ENCODE measurements around the gene CBFA2T2.
A peak's percentile ranks its signal among the peaks of the same experiment; 100 is the strongest.
"Not testable (repeated sequence)": the region's sequence is repeated elsewhere in the genome, so short reads cannot be mapped to it uniquely, and the experiment has no call there.

Gene CBFA2T2

GRCh38 chr20:33470866-33471265 is 19.0 kb upstream of the CBFA2T2 start:
- DNase-seq (ENCODE audit: low read depth, low spot score): no peak

GRCh38 chr20:33472868-33473435 is 16.9 kb upstream of the CBFA2T2 start:
- DNase-seq (ENCODE audit: low read depth, low spot score): no peak

- no peak for DNase-seq (ENCODE audit: low read depth, low spot score)
Measured at GRCh38 chr20:33474097-33474873, 15.6 kb upstream of the CBFA2T2 start.

GRCh38 chr20:33474963-33475362 is 14.9 kb upstream of the CBFA2T2 start:
- DNase-seq (ENCODE audit: low read depth, low spot score): no peak

GRCh38 chr20:33475381-33476152 is 14.3 kb upstream of the CBFA2T2 start:
- DNase-seq (ENCODE audit: low read depth, low spot score): no peak

GRCh38 chr20:33477386-33478234 is 12.3 kb upstream of the CBFA2T2 start:
- peak; percentile 79 for DNase-seq (ENCODE audit: low read depth, low spot score)

- peak; percentile 76 for DNase-seq (ENCODE audit: low read depth, low spot score)
Measured at GRCh38 chr20:33480048-33480447, 9.8 kb upstream of the CBFA2T2 start.

- DNase-seq (ENCODE audit: low read depth, low spot score): no peak
Measured at GRCh38 chr20:33481431-33481941, 8.4 kb upstream of the CBFA2T2 start.

- no peak for DNase-seq (ENCODE audit: low read depth, low spot score)
Measured at GRCh38 chr20:33482581-33482980, 7.3 kb upstream of the CBFA2T2 start.

- DNase-seq (ENCODE audit: low read depth, low spot score): not testable (repeated sequence)
Measured at GRCh38 chr20:33483186-33483585, 6.7 kb upstream of the CBFA2T2 start.

GRCh38 chr20:33488201-33488600 is 1.7 kb upstream of the CBFA2T2 start:
- DNase-seq (ENCODE audit: low read depth, low spot score): no peak

- DNase-seq (ENCODE audit: low read depth, low spot score): not testable (repeated sequence)
Measured at GRCh38 chr20:33488661-33489494, 1.0 kb upstream of the CBFA2T2 start.

- peak; percentile 96 for DNase-seq (ENCODE audit: low read depth, low spot score)
Measured at GRCh38 chr20:33489495-33490022, 337 bp upstream of the CBFA2T2 start.

GRCh38 chr20:33490934-33491656 is 1.2 kb downstream of the CBFA2T2 start:
- no peak for DNase-seq (ENCODE audit: low read depth, low spot score)

- DNase-seq (ENCODE audit: low read depth, low spot score): no peak
Measured at GRCh38 chr20:33493076-33493766, 3.3 kb downstream of the CBFA2T2 start.

- not testable (repeated sequence) for DNase-seq (ENCODE audit: low read depth, low spot score)
Measured at GRCh38 chr20:33496776-33497175, 6.9 kb downstream of the CBFA2T2 start.

GRCh38 chr20:33499355-33499754 is 9.5 kb downstream of the CBFA2T2 start:
- no peak for DNase-seq (ENCODE audit: low read depth, low spot score)

- DNase-seq (ENCODE audit: low read depth, low spot score): no peak
Measured at GRCh38 chr20:33501000-33501399, 11.1 kb downstream of the CBFA2T2 start.

- no peak for DNase-seq (ENCODE audit: low read depth, low spot score)
Measured at GRCh38 chr20:33503564-33503963, 13.7 kb downstream of the CBFA2T2 start.

Data from ELF-1 (cell line).